NCI-H128 (cell line): ENCODE measurements around the gene MAST3.

Experiments used
- DNase-seq: peaks from one replicate; lab custom pipeline; 2025; ENCODE audit not compliant: unreplicated experiment; lab: John Stamatoyannopoulos, UW

MAST3 gene

DNA sequence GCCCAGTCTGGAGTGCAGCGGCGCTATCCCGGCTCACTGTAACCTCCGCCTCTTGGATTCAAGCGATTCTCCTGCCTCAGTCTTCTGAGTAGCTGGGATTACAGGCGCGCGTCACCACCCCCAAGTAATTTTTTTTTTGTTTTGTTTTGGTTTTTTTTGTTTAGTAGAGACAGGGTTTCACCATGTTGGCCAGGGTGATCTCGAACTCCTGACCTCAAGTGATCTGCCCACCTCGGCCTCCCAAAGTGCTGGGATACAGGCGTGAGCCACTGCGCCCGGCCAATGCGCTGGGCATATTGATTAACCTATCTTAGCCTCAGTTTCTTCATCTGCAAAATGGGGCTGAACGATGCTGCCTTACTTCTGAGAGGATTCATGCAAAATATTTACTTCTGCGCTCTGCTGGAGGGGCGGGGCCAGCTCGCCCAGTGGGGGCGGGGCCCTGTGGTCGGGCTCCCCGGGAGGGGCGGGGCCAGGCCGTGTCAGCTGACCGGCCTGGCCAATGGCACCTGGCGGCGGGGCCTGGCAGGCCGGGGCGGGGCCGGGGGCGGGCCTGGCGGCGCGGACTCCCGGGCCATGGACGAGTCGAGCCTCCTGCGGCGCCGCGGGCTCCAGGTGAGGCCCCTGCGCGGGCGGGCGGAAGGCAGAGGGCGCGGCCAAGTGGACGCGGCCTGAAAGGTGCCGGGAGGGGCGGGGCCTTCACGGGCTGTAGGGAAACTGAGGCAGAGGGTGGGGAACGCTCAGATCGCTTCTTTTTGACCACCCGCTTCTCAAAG lies at the start of gene MAST3:
MAST3 (plus strand) TSS at position 562 of the 776 bp plus-strand sequence; CDS start at position 577, 15 bp downstream.
- DNase-seq: no peak

DNA sequence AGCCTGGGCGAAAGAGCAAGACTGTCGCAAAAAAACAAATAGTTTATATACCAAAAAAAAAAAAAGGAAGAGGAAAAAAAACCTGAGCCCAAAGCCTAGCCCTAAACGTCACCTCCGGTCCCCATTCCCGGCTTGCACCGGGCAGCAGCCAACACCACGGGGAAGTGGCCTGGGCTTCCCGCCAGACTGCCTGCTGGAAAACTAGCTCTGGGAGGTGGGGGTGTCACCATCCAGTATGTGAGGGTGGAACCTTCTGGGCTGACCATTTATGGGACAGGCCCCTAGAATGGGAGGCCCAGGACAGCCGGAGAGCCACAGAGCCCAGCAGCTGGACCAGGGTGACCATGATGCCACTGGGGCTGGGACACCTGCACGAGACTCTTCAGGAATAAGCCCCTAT lies 48.2 kb upstream of the MAST3 start:
- DNase-seq: no peak

DNA sequence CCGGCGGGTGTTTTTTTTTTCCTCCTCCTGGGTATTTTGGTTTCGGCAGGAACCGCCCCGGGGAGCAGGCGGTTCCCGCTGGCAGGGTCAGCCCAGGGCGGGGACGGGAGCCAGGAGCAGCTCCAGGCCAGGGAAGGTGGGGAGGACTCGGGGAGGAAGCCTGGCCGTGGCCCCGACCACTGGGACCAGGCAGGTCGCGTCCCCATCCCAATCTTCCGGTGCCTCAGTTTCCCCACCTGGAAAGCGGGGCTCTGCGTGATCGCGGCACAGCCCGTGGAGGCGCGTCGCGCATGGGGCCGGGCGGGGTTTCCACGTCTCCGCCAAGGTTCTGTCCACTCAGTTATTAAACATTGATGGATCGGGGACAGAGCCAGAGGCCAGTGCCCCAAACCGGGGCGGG lies 45.7 kb upstream of the MAST3 start:
- DNase-seq: no peak

DNA sequence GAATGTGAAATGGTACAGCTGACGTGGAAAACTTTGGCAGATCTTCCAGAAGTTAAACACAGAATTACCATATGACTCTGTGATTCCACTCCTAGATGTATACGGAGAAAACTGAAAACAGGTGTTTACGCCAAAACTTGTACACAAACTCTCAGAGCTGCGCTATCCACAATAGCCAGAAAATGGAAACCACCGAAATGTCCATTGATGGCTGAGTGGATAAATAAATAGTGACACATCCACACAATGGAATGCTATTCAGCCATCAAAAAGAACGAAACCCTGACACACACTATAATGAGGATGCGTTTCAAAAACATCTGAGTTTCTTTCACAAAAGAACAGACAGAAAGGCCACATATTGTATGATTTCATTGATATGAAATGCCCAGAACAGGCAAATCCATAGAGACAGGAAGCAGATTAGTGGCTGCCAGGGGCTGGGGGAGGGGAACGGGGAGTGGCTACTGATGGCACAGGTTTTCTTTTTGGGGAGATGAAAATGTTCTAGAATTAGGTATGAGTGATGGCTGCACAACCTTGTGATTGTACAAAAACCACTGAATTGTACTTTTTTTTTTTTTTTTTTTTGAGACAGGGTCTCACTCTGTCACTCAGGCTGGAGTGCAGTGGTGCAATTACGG lies 43.9 kb upstream of the MAST3 start:
- no peak for DNase-seq

DNA sequence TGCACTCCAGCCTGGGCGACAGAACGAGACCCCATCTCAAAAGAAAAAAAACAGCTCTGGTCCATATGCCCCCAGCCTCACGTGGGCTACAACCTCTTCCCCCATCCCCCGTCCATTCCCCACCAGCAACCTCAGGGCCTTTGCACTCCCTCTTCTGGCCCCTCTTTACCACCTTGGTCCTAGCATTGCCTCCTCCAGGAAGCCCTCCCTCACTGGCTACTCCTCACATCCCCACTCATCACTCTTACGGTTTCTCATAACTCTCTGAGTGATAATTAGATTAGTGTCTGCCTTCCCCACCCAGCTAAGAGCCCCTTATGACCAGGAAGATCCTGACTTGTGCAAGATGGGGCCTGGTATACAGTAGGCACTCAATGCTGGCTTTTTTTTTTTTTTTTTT lies 41.6 kb upstream of the MAST3 start:
- no peak for DNase-seq

DNA sequence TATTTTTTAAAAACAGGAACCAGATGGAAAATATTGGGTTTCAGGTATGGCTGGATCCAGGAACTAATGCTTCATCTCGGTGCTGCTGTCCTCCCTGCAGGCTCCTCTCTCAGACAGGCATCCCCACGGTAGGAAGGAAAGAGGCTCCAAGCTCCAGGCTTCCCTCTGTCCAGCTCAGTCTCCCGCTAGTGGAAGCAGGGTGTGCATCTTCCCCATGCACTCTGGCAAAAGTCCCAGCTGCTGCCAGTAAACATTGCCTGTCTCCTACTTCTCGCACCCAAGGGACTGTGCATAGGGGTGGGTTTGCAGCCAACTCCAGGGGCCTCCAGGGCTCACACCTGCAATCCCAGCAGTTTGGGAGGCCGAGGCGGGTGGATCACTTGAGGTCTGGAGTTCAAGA lies 40.0 kb upstream of the MAST3 start:
- no peak for DNase-seq

DNA sequence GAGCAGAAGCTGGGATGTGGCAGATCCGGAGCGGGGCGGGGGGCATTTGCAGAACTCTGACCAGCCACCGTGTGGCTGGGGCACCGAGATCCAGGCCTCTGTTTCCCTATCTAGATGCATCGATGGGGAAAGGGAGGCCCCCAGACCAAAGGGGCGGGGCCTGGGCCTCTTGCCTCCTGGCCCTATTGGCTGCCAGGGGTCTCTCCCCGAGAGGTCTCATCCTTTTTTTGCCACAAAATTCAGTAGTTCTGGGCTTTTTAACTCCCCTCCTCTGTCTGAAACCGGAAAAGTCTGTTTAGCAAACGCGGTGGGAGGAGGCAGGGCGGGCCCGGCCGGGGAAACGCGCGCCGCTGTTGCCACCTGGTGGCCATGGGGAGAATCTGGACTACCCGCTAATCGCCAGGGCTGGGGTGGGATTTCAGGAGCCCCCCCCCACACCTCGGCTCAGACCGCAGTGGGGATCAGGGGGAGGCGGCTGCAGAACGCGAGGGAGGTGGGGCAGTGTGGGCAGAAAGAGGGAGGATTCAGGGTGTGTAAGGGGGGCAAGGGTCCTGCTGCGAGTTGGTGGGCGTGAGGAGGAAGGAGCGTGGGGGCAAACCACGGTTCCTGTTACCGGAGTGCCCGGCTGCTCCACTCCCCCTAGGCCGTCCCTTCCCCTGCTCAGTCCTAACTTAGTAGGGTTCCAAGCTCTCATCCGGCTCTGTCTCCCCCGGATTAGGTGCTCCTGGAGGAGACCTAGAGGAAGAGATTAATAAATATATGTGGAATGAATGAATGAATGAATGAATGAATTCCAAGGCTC lies 39.2 kb upstream of the MAST3 start:
- DNase-seq: peak; percentile 36

DNA sequence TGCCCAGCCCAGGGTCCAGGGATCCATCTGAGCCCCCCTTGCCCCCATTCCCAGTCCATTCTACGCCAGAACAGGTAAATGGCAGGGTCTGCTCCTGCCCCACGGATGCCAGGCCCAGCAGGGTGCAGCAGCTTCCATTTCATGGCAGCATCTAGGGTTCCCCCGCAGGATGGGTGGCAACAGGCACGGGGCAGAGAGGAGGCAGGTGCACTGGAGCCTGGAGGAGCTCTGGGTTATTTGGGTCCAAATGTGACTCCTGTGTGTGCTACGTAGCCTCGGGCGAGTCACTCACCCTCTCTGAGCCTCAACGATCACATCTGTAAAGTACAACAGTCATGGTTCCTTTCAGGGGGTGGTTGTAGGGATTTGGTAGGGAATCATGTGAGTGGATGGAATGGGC lies 38.3 kb upstream of the MAST3 start:
- DNase-seq: no peak

DNA sequence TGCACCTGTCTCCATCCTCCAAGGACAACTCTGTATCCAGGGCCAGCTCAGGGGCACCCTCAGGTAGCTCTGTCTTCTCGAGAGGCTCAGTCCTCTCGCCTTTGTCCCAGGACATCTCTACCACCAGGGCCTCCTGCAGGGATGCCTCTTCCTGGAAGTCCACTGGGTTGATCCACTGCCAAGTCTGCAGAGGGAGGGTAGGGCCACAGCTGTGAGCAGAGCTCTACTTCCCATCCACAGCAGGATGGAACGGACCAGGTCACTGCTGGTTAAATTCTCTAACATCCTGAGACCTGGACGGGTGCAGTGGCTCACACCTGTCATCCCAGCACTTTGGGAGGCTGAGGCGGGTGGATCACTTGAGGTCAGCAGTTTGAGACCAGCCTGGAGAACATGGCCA lies 37.7 kb upstream of the MAST3 start:
- no peak for DNase-seq

DNA sequence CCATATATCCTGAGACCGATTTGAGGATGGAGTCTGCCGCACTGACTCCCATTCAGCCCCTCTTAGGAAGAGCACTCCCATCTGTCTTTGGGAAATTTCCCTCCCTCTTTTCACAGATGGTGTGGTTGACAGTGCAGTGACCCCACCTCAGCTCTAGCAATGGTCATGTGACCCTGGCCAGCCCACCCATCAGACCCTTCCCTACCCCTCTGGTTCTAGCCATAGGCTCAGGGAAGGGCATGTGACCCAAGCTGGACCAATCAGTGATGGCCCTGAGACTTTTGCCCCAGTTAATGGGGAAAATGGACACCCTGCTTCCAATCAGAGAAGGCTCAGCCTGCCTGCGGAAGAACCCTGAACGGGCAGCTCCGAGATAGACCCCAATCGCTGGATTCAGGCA lies 37.1 kb upstream of the MAST3 start:
- DNase-seq: no peak

DNA sequence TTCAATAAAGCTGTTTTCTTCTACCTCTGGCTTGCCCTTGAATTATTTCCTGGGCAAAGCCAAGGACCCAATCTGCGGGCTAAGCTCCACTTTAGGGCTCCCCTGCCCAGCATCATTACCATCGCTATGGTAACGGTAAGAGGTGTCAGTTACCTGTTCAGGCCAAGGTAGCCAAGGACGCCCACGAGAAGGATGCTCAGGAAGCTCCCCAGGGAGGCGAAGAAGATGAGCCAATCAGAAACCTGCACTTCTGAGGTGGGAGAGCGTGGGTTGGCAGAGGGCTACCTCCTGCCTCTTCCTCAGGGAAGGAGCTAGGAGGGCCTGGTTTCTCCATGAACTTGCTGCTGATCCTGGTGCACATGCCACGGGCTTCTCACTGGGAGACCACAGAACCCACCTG lies 35.5 kb upstream of the MAST3 start:
- peak; percentile 6 for DNase-seq

DNA sequence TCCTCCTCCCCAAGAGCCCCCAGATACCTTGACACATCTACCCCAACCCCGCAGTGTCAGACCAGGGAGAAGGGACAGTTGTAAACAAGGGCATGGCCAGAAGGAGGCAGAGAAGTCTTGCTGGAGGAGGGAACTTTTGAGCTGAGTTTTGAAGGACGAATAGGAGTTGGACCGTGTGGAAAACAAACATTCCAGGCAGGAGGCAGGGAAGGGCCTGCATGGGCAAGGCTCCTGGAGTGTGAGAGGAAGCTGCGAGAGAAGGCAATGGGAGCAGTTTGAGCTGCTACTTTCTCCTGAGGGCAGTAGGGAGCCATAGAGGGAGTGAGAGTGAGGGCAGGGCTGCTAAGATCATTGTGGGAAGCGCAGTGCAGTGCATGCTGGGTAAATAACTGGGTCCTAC lies 34.1 kb upstream of the MAST3 start:
- no peak for DNase-seq

DNA sequence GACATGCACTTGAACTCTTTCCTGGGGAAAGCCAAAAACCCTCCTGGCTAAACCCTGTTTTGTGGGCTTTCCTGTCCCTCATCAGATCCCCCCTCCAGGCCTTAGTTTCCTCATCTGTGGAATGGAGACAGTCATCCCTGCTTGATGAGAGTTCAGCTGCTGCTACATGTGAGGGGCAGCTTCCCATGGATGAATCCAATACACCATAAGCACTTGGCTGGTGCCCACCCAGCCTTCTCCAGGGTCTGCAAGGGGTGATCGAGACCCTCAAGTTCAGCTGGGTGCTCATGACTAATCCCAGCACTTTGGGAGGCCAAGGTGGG lies 32.4 kb upstream of the MAST3 start:
- DNase-seq: no peak

DNA sequence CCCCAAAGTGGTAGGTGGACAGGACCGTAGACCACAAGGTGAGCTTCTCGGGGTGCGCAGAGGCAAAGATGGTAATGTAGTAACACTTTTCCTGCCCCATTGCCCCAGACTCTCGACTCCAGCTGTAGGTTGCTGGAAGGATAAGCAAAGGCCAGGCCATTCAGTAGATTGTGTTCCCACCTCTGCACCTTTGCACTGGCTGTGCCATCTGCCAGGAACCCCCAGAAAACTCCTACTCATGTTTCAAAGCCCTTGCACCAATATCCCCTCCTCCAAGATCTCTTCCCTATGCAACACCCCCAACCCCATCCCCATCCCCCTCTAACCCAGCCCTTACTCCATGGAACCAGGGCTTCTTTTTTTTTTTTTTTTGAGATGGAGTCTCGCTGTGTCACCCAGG lies 29.2 kb upstream of the MAST3 start:
- no peak for DNase-seq

DNA sequence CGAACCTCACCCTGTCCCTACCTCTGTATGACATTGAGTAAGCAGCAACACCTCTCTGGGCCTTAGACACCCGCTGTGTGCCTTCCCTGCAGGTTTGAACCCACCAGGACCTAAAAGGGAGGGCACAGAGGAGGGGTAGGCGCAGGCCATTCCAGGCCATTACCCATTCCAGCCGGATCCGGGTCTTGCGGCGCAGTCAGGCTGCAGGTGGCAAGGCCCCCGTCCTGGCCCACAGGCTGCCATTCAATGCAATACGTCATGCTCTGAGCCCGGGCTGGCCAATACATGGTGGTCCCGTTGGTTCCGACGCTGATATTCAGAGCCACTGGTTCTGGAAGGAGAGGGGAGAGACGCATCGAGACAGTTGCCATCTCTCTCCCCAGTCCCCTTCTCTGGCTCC lies 28.2 kb upstream of the MAST3 start:
- DNase-seq: no peak

DNA sequence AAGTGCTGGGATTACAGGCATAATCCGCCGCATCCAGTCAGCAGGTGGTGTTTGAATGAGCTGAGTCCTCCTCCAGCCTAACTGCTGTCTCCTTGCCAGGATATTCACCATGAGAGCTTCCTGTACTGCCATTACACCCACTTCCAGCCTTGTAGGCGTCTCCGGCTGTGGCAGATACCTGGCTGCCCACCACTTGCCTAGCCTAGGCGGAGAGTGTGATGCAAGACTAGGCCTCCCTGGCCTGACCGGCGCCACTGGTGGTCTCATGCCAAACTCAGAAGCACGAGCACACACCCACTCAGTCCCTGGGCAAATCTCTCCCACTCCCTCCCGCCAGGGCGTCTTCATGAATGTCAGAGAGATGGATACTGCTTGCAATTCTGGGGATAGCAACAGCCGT lies 27.4 kb upstream of the MAST3 start:
- DNase-seq: no peak

DNA sequence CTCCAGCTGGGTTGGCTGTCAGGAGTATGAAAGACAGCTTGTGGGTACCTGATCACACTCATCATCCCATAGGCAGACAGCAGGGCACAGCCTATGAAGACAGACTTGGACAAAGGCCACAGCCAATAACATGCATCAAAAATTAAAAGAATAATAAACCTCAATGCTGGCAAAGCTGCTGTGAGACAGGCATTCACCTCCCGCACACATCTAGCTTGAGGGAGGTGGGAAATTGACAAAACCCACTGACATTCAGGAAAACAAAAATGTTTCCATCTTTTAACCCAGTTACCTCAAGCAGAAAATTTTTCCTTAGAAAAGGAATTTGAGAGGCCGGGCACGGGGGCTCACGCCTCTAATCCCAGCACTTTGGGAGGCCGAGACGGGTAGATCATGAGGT lies 25.2 kb upstream of the MAST3 start:
- no peak for DNase-seq

DNA sequence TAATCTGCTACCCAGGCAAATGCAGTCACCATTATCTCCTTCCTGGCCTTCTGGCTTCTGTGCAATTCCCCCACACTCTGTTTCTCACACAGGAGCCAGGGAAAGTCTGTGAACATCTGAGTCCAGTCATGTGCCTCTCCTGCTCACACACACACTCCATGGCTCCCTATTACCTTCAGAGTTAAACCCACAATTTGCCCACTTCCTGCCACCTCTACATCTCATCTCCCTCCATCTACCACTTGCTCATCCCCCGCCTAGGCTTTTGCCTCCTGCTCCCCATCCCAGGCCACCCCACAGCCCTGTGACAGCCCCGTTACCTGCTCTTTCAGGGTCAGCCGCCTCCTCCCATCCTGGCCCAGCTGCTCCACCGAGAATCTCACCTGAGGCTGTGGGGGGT lies 24.4 kb upstream of the MAST3 start:
- DNase-seq: no peak

DNA sequence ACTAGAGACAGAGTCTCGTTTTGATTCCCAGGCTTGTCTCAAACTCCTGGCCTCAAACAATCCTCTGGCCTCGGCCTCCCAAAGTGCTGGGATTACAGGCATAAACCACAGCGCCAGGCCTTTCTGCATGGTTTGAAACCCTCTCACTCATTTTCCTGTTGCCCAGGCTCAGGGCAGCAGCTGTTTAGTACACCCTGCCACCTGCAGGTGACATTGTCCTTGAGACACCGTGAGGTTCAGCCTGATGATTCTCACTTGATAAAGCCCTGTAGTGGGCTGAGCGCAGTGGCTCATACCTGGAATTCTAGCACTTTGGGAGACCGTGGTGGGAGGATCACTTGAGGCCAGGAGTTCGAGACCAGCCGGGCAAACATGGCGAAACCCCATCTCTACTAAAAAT lies 23.4 kb upstream of the MAST3 start:
- DNase-seq: no peak

DNA sequence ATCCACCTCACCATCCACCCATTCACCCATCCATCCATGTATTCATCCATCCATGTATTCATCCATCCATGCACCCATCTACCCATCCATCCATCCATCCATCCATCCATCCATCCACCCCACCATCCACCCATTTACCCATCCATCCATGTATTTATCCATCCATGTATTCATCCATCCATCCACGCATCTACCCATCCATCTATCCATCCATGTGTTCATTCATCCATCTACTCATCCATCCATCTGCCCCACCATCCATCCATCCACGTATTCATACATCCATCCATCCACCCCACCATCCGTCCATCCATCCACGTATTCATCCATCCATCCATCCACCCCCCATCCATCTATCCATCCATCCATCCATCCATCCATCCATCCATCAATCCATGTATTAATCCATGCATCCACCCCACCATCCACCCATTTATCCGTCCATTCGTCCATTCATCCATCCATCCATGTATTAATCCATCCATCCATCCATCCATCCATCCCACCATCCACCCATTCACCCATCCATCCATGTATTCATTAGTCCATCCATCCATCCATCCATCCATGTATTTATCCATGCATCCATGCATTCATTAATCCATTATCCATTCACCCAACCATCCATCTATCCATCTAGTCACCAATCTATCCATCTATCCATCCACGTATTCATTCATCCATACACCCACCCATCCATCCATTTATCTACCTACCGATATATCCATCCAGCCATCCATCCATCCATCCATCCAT lies 13.5 kb upstream of the MAST3 start:
- DNase-seq: no peak

DNA sequence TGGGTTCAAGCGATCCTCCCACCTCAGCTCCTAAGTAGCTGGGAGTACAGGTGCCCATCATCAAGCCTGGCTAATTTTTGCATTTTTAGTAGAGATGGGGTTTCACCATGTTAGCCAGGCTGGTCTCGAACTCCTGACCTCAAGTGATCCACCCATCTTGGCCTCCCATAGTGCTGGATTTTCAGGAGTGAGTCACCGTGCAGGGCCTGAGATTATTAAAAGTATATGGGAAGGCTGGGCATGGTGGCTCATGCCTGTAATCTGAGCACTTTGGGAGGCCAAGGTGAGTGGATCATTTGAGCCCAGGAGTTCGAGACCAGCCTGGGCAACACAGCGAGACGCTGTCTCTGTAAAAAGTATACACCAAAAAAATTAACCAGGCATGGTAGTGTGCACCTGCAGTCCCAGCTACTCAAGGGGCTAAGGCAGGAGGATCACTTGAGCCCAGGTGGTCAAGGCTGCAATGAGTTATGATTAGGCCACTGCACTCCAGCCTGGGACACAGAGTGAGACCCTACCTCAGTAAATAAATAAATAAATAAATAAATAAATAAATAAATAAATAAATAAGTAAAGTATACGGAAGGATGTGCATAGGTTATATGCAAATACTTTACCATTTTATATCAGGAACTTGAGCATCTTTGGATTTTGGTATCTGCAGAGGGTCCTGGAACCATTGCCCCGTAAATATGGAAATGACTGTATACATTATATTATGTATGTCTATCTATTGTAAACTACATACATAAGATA lies 11.7 kb upstream of the MAST3 start:
- no peak for DNase-seq
